NCI-H2107 (cell line): ENCODE measurements around the gene TGM2.

Source experiments
- DNase-seq: peaks from one replicate; lab custom pipeline; 2025; lab: John Stamatoyannopoulos, UW

Gene TGM2

GRCh38 chr20:38091441-38092216, 73.4 kb downstream of the TGM2 start:
- no peak for DNase-seq

GRCh38 chr20:38090061-38090460, 75.0 kb downstream of the TGM2 start:
- DNase-seq, result no peak

GRCh38 chr20:38089500-38089899, 75.6 kb downstream of the TGM2 start:
- DNase-seq, result no peak

GRCh38 chr20:38085026-38085425, 80.0 kb downstream of the TGM2 start:
- DNase-seq, result no peak

GRCh38 chr20:38084425-38084951, 80.6 kb downstream of the TGM2 start:
- no peak for DNase-seq

GRCh38 chr20:38083338-38084048, 81.6 kb downstream of the TGM2 start:
- no peak for DNase-seq

- DNase-seq, result no peak
These were observed 82.2 kb downstream of the TGM2 start for GRCh38 chr20:38082894-38083293.

- DNase-seq, result no peak
These were observed 83.5 kb downstream of the TGM2 start for GRCh38 chr20:38081575-38081974.

GRCh38 chr20:38079353-38079752, 85.7 kb downstream of the TGM2 start:
- no peak for DNase-seq

- no peak for DNase-seq
These were observed 87.0 kb downstream of the TGM2 start for GRCh38 chr20:38078084-38078483.
